ENCODE results near the gene EFCAB13.
"Not testable (repeated sequence)": the region's sequence is repeated elsewhere in the genome, so short reads cannot be mapped to it uniquely, and the experiment has no call there.

GRCh38 chr17:47397532-47398128 is 73.9 kb downstream of the EFCAB13 start:
- TF ChIP-seq CTCF, POLR2A (IDR thresholded peaks at IDR 0.05): not testable (repeated sequence)

Data from adrenal gland (tissue), 5 donors.